A549 (cell line): ENCODE data around the gene DERL2. TPM values are rescaled to one million over a fixed set of nuclear protein-coding genes. Genes with fewer than 3 reads are reported as not detected.

Experiments used
- ATAC-seq, 2 experiments: fragments of 200-7000 bp in 1 of 2; fragments of >200 bp in 1 of 2; cut with Nextera tagmentation in 1 of 2; cut with Tn5 transposase in 1 of 2; 3 replicates each; pipeline versions ENCODE4 v1.8.0 to v1.9.1; 2018 to 2020; ENCODE audit warnings: mild to moderate bottlenecking in 1 of 2, moderate library complexity in 1 of 2
- CTCF ChIA-PET: fragments of 300-600 bp; sonication (Branson Sonifier 250); formaldehyde crosslinking; extraction: SDS; loops from one replicate; lab custom pipeline; 2021; ENCODE audit warnings: antibody characterized with exemption, inconsistent platforms; lab: Yijun Ruan, JAX
- POLR2A ChIA-PET: fragments of 350-600 bp; formaldehyde crosslinking; extraction: SDS; loops from one replicate; lab custom pipeline; 2021; ENCODE audit warnings: antibody characterized with exemption, inconsistent platforms; lab: Yijun Ruan, JAX
- DNase-seq, 2 experiments: peaks; one replicate each; pipeline versions ENCODE4 v3.0.0 to v3.0.0-alpha.2; 2011 to 2016; ENCODE audit warnings: low read depth in 1 of 2, low spot score in 1 of 2
- FAIRE-seq: peaks from 2 replicates; lab custom pipeline; 2011; peaks lifted over from hg19 to GRCh38; lab: Jason Lieb, UNC
- H3K27ac ChIP-seq, 2 experiments: fragments of >200 bp; sonication (Bioruptor Twin); formaldehyde crosslinking; 3 replicates each; pipeline ENCODE4 v1.5.1; 2016 to 2017
- H3K4me1 ChIP-seq: fragments of >200 bp; sonication (Bioruptor Twin); formaldehyde crosslinking; 3 replicates; pipeline ENCODE4 v1.6.1; 2016
- H3K4me2 ChIP-seq: fragments of >200 bp; sonication (Bioruptor Twin); formaldehyde crosslinking; 3 replicates; pipeline ENCODE4 v1.6.1; 2016
- H3K4me3 ChIP-seq: fragments of >200 bp; sonication (Bioruptor Twin); formaldehyde crosslinking; 3 replicates; pipeline ENCODE4 v1.5.1; 2016
- H3K9me3 ChIP-seq: fragments of >200 bp; sonication (Bioruptor Twin); formaldehyde crosslinking; 3 replicates; pipeline ENCODE4 v1.6.1; 2016
- ATOH8 ChIP-seq: fragments of 250-450 bp; sonication (Bioruptor Pico); IDR thresholded peaks from 2 replicates; pipeline ENCODE4 v1.5.0; 2020; ENCODE audit warnings: low read depth, mild to moderate bottlenecking, moderate library complexity
- BHLHE40 ChIP-seq: IDR thresholded peaks from 2 replicates; pipeline ENCODE4 v1.6.1; 2012; ENCODE audit warnings: low read depth, low read length, inconsistent platforms
- CEBPB ChIP-seq, 2 experiments: fragments of >200 bp in 1 of 2; sonication (Bioruptor Twin) in 1 of 2; formaldehyde crosslinking in 1 of 2; IDR thresholded peaks; 2 replicates each; pipeline ENCODE4 v1.6.1; 2012 to 2016
- CHD2 ChIP-seq: fragments of 150-350 bp; IDR thresholded peaks from 2 replicates; pipeline ENCODE4 v1.6.1; 2014; ENCODE audit warnings: low read length; ENCODE audit not compliant: partially characterized antibody
- CHD4 ChIP-seq: fragments of 200-600 bp; sonication (generic); IDR thresholded peaks from 2 replicates; pipeline ENCODE4 v1.6.1; 2016; ENCODE audit warnings: antibody characterized with exemption, mild to moderate bottlenecking, borderline replicate concordance
- EP300 ChIP-seq, 2 experiments: fragments of >200 bp; sonication (Bioruptor Twin); formaldehyde crosslinking; IDR thresholded peaks; 2 replicates in 1 of 2; 3 replicates in 1 of 2; pipeline ENCODE4 v1.6.1; 2016 to 2017
- ESRRA ChIP-seq: fragments of 150-350 bp; IDR thresholded peaks from 2 replicates; pipeline ENCODE4 v1.6.1; 2014; ENCODE audit warnings: mild to moderate bottlenecking, low read length, borderline replicate concordance
- FOSB ChIP-seq: fragments of 250-450 bp; sonication (Bioruptor Pico); IDR thresholded peaks from 2 replicates; pipeline ENCODE4 v1.5.0; 2020; ENCODE audit warnings: mild to moderate bottlenecking, moderate library complexity
- GATA3 ChIP-seq: IDR thresholded peaks from 2 replicates; pipeline ENCODE4 v1.6.1; 2012; ENCODE audit warnings: borderline replicate concordance
- HMGXB4 ChIP-seq: fragments of 250-450 bp; sonication (Bioruptor Pico); IDR thresholded peaks from 2 replicates; pipeline ENCODE4 v1.5.0; 2021; ENCODE audit warnings: mild to moderate bottlenecking, moderate library complexity, borderline replicate concordance
- HOXB5 ChIP-seq: fragments of 250-450 bp; sonication (Bioruptor Pico); IDR thresholded peaks from 2 replicates; pipeline ENCODE4 v1.5.0; 2020; ENCODE audit warnings: mild to moderate bottlenecking, moderate library complexity
- KDM1A ChIP-seq: fragments of 200-600 bp; sonication (generic); IDR thresholded peaks from 2 replicates; pipeline ENCODE4 v1.6.1; 2016; ENCODE audit warnings: low read depth, mild to moderate bottlenecking
- MAFK ChIP-seq: fragments of 450-650 bp; IDR thresholded peaks from 2 replicates; pipeline ENCODE4 v1.6.1; 2014; ENCODE audit not compliant: partially characterized antibody
- MAZ ChIP-seq: fragments of 150-350 bp; IDR thresholded peaks from 2 replicates; pipeline ENCODE4 v1.6.1; 2014; ENCODE audit warnings: antibody characterized with exemption, low read depth, low read length, borderline replicate concordance
- NFE2L2 ChIP-seq: fragments of 150-350 bp; conservative IDR thresholded peaks from 2 replicates; pipeline ENCODE4 v1.6.1; 2014; ENCODE audit warnings: low read length
- NPAS2 ChIP-seq: fragments of 250-450 bp; sonication (Bioruptor Pico); IDR thresholded peaks from 2 replicates; pipeline ENCODE4 v1.8.0; 2022; ENCODE audit warnings: mild to moderate bottlenecking, moderate library complexity, borderline replicate concordance
- NR3C1 ChIP-seq: fragments of >200 bp; sonication (Bioruptor Twin); formaldehyde crosslinking; IDR thresholded peaks from 3 replicates; pipeline ENCODE4 v1.6.1; 2017
- PHF8 ChIP-seq: fragments of 200-600 bp; sonication (generic); IDR thresholded peaks from 2 replicates; pipeline ENCODE4 v1.6.1; 2016; ENCODE audit warnings: low read depth, mild to moderate bottlenecking, antibody characterized with exemption, moderate library complexity, borderline replicate concordance
- POLR2AphosphoS2 ChIP-seq: conservative IDR thresholded peaks from 2 replicates; pipeline ENCODE4 v1.6.1; 2012; ENCODE audit warnings: low read length, improper control_type of control experiment, inconsistent platforms
- RAD21 ChIP-seq, 2 experiments: fragments of >200 bp in 1 of 2; sonication (Bioruptor Twin) in 1 of 2; formaldehyde crosslinking in 1 of 2; IDR thresholded peaks in 1 of 2; conservative IDR thresholded peaks in 1 of 2; 2 replicates in 1 of 2; 3 replicates in 1 of 2; pipeline ENCODE4 v1.6.1; 2012 to 2018; ENCODE audit warnings: inconsistent platforms in 1 of 2
- SREBF2 ChIP-seq: fragments of 450-650 bp; IDR thresholded peaks from 2 replicates; pipeline ENCODE4 v1.6.1; 2014; ENCODE audit warnings: mild to moderate bottlenecking, moderate library complexity
- ZNF302 ChIP-seq: fragments of 250-450 bp; sonication (Bioruptor Pico); IDR thresholded peaks from 2 replicates; pipeline ENCODE4 v1.9.0; 2021; ENCODE audit warnings: inconsistent platforms, mild to moderate bottlenecking, moderate library complexity
- whole genome bisulfite sequencing: methylation state at CpG from one replicate; pipeline ENCODE4 v1.1.6; 2017; ENCODE audit errors: missing lambda C conversion rate; 5-methylcytosine and 5-hydroxymethylcytosine counted together
- polyA plus RNA-seq, 4 experiments: library from polyadenylated mRNA; depleted of rRNA in 3 of 4; stranded (reverse); fragments of >200 nt; fragmentation: RNase III in 1 of 4; extraction: RNeasy Plus Mini Kit Qiagen cat#74134 plus additional on column Dnase treatment in 1 of 4; gene quantifications; 2 replicates in 3 of 4; 3 replicates in 1 of 4; pipeline ENCODE4 v1.2.3, GENCODE V29; 2011 to 2017
- TF ChIP-seq, protein P1 (sequence below): fragments of 200-600 bp; sonication (generic); IDR thresholded peaks from 2 replicates; pipeline ENCODE4 v1.6.1; 2016; ENCODE audit warnings: antibody characterized with exemption, mild to moderate bottlenecking, moderate library complexity

DERL2 gene
- polyA plus RNA-seq, 2 of the 4 experiments (the other 2 are of a cell fraction) = 113 to 139 TPM

DNA sequence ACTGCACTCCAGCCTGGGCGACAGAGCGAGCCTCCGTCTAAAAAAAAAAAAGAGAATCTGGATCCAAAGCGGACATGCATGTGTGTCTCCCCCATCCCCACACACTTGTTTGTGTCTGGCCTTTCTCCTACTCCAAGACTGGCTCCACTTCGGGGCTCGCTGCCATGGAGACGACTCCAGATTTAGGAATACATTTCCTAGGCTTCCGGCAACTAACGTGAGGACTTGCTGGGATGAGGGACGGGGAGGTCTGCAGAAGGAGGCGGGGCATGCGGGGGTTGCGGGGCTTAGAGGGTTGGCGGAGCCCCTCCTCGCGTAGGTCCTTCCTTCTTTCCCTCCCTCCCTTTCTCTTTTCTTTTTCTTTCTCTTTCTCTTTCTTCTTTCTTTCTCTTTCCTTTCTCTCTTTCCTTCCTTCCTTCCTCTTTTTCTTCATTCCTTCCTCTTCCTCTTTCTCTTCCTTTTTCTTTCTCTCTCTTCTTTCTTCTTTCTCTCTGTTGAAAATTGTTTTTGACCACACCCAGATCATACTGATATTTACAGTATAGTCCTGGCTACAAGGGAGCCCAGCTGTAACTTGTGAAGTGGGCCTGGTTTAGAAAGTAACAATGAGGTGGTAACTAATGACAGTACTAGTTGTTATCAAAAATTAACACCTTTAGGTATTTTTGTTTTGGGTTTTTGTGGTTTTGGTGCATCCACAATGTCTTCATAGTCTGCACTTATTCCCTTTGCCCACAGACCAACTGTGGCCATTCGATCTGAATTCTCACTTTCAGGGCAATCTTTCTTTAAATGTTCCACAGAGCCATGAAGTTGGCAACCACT, 25.6 kb upstream of the DERL2 start:
- ATAC-seq = no peak
- no peak overlapping the region for H3K4me3 ChIP-seq
- no peak overlapping the region for H3K27ac ChIP-seq
- H3K4me2 ChIP-seq = no peak overlapping the region
- 73% methylated on average over 17 of the region's 17 CpGs for WGBS
- POLR2A ChIA-PET = no interaction called here
- no peaks in the 10 kb centered on the region for H3K9me3 ChIP-seq
- no peak for DNase-seq
- peaks cover 14% of the 10 kb centered on the region for H3K4me1 ChIP-seq
- TF ChIP-seq MAFK = no peak
- TF ChIP-seq, protein P1, sequence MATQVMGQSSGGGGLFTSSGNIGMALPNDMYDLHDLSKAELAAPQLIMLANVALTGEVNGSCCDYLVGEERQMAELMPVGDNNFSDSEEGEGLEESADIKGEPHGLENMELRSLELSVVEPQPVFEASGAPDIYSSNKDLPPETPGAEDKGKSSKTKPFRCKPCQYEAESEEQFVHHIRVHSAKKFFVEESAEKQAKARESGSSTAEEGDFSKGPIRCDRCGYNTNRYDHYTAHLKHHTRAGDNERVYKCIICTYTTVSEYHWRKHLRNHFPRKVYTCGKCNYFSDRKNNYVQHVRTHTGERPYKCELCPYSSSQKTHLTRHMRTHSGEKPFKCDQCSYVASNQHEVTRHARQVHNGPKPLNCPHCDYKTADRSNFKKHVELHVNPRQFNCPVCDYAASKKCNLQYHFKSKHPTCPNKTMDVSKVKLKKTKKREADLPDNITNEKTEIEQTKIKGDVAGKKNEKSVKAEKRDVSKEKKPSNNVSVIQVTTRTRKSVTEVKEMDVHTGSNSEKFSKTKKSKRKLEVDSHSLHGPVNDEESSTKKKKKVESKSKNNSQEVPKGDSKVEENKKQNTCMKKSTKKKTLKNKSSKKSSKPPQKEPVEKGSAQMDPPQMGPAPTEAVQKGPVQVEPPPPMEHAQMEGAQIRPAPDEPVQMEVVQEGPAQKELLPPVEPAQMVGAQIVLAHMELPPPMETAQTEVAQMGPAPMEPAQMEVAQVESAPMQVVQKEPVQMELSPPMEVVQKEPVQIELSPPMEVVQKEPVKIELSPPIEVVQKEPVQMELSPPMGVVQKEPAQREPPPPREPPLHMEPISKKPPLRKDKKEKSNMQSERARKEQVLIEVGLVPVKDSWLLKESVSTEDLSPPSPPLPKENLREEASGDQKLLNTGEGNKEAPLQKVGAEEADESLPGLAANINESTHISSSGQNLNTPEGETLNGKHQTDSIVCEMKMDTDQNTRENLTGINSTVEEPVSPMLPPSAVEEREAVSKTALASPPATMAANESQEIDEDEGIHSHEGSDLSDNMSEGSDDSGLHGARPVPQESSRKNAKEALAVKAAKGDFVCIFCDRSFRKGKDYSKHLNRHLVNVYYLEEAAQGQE = no peak
- no peak for TF ChIP-seq NR3C1
- TF ChIP-seq POLR2AphosphoS2 = no peak
- no peak for TF ChIP-seq RAD21 (conservative IDR thresholded peaks at IDR 0.05 in 1 of 2, IDR thresholded peaks at IDR 0.05 in 1 of 2)
- TF ChIP-seq CEBPB (IDR thresholded peaks at IDR 0.05) = no peak
- TF ChIP-seq CHD4 = no peak
- no peak for TF ChIP-seq SREBF2
- TF ChIP-seq KDM1A = no peak
- TF ChIP-seq FOSB (CRISPR knock-in tag) = no peak
- no peak for TF ChIP-seq HOXB5
- no peak for TF ChIP-seq CHD2
- TF ChIP-seq MAZ = no peak
- TF ChIP-seq ATOH8 (CRISPR knock-in tag) = no peak
- no peak for TF ChIP-seq HMGXB4 (CRISPR knock-in tag)
- no peak for TF ChIP-seq NPAS2 (CRISPR knock-in tag)
- no peak for TF ChIP-seq ESRRA
- CTCF ChIA-PET = interaction anchor here (1.1 kb wide), 1 partner anchor 12 kb away, joined by 3 read pairs; no protein-coding TSS in a partner anchor
- FAIRE-seq = no peak

DNA sequence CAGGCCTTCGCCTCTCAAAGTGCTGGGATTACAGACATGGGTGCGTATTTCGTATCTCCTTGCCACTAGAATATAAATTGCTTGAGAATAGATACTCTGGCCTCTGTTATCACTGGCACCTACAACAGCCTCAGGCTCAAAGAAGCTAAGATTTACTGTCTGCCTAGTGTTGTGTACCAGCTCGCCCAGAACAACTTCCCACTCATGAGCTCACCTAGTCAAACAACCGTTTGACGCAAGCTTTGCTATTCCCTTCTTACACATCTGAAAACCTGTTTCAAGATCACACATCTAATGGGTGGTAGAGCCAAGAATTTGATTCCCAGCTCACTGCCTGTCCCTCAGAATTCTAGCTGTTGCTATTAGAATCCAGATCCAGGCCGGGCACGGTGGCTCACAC, 24.8 kb upstream of the DERL2 start:
- FAIRE-seq = no peak
- WGBS = 70% methylated on average over 8 of the region's 8 CpGs
- Histone ChIP-seq H3K9me3 (no peaks in the 10 kb centered on the region), H3K4me2 (no peak overlapping the region), H3K4me3 (no peak overlapping the region), H3K27ac (no peak overlapping the region), H3K4me1 (peaks cover 5% of the 10 kb centered on the region)
- TF ChIP-seq PHF8 (no peak), NFE2L2 (no peak), BHLHE40 (no peak), CHD4 (no peak), GATA3 (no peak), FOSB (CRISPR knock-in tag) (no peak), RAD21 (conservative IDR thresholded peaks at IDR 0.05 in 1 of 2, IDR thresholded peaks at IDR 0.05 in 1 of 2) (no peak), EP300 (IDR thresholded peaks at IDR 0.05) (no peak), ZNF302 (CRISPR knock-in tag) (no peak)
- POLR2A ChIA-PET = no interaction called here
- no peak for DNase-seq
- CTCF ChIA-PET = interaction anchor here (1.1 kb wide), 1 partner anchor 11 kb away, joined by 3 read pairs; no protein-coding TSS in a partner anchor
- no peak for ATAC-seq
